TTC549 (cell line): ENCODE measurements around the gene KHDRBS2.

Source experiments
- FAIRE-seq: peaks from 2 replicates; lab custom pipeline; 2012; peaks lifted over from hg19 to GRCh38; lab: Jason Lieb, UNC

KHDRBS2 gene

GRCh38 chr6:62174548-62174947 is 111.5 kb downstream of the KHDRBS2 start:
- no peak for FAIRE-seq

GRCh38 chr6:62167736-62168135 is 118.3 kb downstream of the KHDRBS2 start:
- no peak for FAIRE-seq

- no peak for FAIRE-seq
Measured at GRCh38 chr6:62162858-62163257, 123.2 kb downstream of the KHDRBS2 start.

GRCh38 chr6:62152796-62153195 is 133.2 kb downstream of the KHDRBS2 start:
- no peak for FAIRE-seq

GRCh38 chr6:62150048-62150663 is 135.9 kb downstream of the KHDRBS2 start:
- FAIRE-seq, result peak; percentile 3

- FAIRE-seq, result no peak
Measured at GRCh38 chr6:62146954-62147853, 138.8 kb downstream of the KHDRBS2 start.

- FAIRE-seq, result no peak
Measured at GRCh38 chr6:62129127-62129526, 156.9 kb downstream of the KHDRBS2 start.

- no peak for FAIRE-seq
Measured at GRCh38 chr6:62119401-62119800, 166.6 kb downstream of the KHDRBS2 start.

GRCh38 chr6:62103186-62103859 is 182.7 kb downstream of the KHDRBS2 start:
- no peak for FAIRE-seq

- no peak for FAIRE-seq
Measured at GRCh38 chr6:62102387-62102786, 183.6 kb downstream of the KHDRBS2 start.

GRCh38 chr6:62090442-62091229 is 195.4 kb downstream of the KHDRBS2 start:
- FAIRE-seq, result no peak

GRCh38 chr6:62089781-62090180 is 196.2 kb downstream of the KHDRBS2 start:
- no peak for FAIRE-seq

- no peak for FAIRE-seq
Measured at GRCh38 chr6:62086047-62086446, 200.0 kb downstream of the KHDRBS2 start.

- no peak for FAIRE-seq
Measured at GRCh38 chr6:62075869-62076268, 210.2 kb downstream of the KHDRBS2 start.

GRCh38 chr6:62059901-62060300 is 226.1 kb downstream of the KHDRBS2 start:
- FAIRE-seq, result no peak

- FAIRE-seq, result no peak
Measured at GRCh38 chr6:62057300-62057699, 228.7 kb downstream of the KHDRBS2 start.

- no peak for FAIRE-seq
Measured at GRCh38 chr6:62045502-62045901, 240.5 kb downstream of the KHDRBS2 start.

GRCh38 chr6:62043084-62043483 is 242.9 kb downstream of the KHDRBS2 start:
- no peak for FAIRE-seq

- FAIRE-seq, result no peak
Measured at GRCh38 chr6:62042429-62042828, 243.6 kb downstream of the KHDRBS2 start.

GRCh38 chr6:62039605-62040004 is 246.4 kb downstream of the KHDRBS2 start:
- no peak for FAIRE-seq

GRCh38 chr6:62037445-62037844 is 248.6 kb downstream of the KHDRBS2 start:
- FAIRE-seq, result no peak

- FAIRE-seq, result no peak
Measured at GRCh38 chr6:62035952-62036351, 250.1 kb downstream of the KHDRBS2 start.
